ENCODE results near the gene USP34. TPM values are rescaled to one million over a fixed set of nuclear protein-coding genes. Genes with fewer than 3 reads are reported as not detected.

USP34 gene
- total RNA-seq, 1 experiment from 2014 or later: 76.3 TPM

DNA sequence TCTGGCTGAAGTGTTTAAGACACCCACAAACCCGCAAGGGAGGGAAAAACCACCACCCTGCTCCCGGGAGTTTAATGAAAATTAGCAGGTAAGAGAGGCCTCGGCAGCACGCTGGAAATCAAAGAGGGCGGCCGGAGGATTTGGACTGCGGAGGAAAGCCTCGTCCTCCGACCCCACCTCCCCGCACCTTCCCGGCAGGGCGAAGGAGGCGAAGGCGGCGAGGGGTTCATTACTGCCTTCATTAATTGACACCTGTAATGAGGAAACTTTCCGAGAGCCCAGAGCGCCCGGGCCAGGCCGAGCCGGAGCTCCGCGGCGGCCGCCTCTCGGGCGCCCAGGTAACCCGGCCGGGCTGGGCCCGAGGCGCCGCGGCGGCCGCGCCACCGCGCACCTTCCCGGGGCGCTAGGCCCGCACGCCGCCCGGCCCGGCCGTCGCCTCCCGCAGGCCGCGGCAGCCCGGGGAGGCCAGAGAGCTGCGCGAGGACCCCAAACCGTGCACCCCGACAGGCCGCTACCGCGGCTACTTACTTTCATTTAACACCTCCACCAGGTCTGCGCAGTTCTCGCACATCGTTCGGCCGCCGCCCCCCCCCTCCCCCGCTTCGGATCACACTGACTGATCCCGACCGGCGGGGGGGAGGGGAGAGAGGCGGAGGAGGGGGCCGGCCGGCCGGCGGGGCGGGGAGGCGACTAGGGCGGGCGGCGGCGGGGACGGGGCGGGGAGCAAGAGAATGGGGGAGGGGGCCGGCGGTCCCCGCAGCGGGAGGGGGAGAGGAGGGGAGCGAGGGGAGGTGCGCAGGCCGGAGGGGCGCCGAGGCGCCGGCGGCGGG, 550 bp downstream of the USP34 start:
- DNase-seq (ENCODE audit: low read depth, low spot score) (peak; percentile 48), ATAC-seq (peak; percentile 61)
- peak overlapping the region; percentile 74 for H3K4me2 ChIP-seq (ENCODE audit: low read length)
- H4K20me1 ChIP-seq (ENCODE audit: insufficient read depth): peaks cover 4% of the 10 kb centered on the region; the same call in 1 of the 2 replicates
- intact Hi-C loops (cut with micrococcal nuclease): no loop called here
- CTCF ChIA-PET: no interaction called here
- RAD21 ChIA-PET (ENCODE audit: low non-redundant PET in 1 of 2, low total read pairs in 2 of 2, uncharacterized antibody in 2 of 2, unreplicated experiment in 2 of 2): no interaction called here
- H3K9me3 ChIP-seq (ENCODE audit: control insufficient read depth in 1 of 2, insufficient read depth in 1 of 2, low read depth in 1 of 2, low read length in 2 of 2): no peaks in the 10 kb centered on the region
- POLR2A ChIA-PET: interaction anchor here (1.6 kb wide), 1 partner anchor 10 kb away, joined by 6 read pairs; no protein-coding TSS in a partner anchor
- no peak overlapping the region for H2AFZ ChIP-seq (ENCODE audit: low read depth, low read length, poor library complexity, severe bottlenecking)
- H3K27me3 ChIP-seq (ENCODE audit: insufficient read depth, low read length): no peaks in the 10 kb centered on the region
- TF ChIP-seq SP1 (IDR thresholded peaks at IDR 0.05; ENCODE audit: low read depth) (0 out of 2 replicates have a peak, but pooled peaks have one; percentile 2), POLR2AphosphoS5 (IDR thresholded peaks at IDR 0.05; ENCODE audit: low read depth, low read length) (peak; percentile 55; the same call in 1 of the 2 replicates), ZFX (IDR thresholded peaks at IDR 0.05) (peak; percentile 96), TCF7L2 (IDR thresholded peaks at IDR 0.05; ENCODE audit: borderline replicate concordance, extremely low read depth, insufficient read depth, insufficient read length) (peak; percentile 79), YY1 (IDR thresholded peaks at IDR 0.05; ENCODE audit: extremely low read depth, insufficient replicate concordance, low read depth, low read length) (no peak), EGR1 (IDR thresholded peaks at IDR 0.05; ENCODE audit: low read depth) (peak; percentile 63; the same call in 1 of the 2 replicates), ZNF274 (IDR thresholded peaks at IDR 0.05; ENCODE audit: low read depth, low read length) (no peak), EZH2phosphoT487 (IDR thresholded peaks at IDR 0.05; ENCODE audit: borderline replicate concordance) (no peak)
- TF ChIP-seq, protein P1, sequence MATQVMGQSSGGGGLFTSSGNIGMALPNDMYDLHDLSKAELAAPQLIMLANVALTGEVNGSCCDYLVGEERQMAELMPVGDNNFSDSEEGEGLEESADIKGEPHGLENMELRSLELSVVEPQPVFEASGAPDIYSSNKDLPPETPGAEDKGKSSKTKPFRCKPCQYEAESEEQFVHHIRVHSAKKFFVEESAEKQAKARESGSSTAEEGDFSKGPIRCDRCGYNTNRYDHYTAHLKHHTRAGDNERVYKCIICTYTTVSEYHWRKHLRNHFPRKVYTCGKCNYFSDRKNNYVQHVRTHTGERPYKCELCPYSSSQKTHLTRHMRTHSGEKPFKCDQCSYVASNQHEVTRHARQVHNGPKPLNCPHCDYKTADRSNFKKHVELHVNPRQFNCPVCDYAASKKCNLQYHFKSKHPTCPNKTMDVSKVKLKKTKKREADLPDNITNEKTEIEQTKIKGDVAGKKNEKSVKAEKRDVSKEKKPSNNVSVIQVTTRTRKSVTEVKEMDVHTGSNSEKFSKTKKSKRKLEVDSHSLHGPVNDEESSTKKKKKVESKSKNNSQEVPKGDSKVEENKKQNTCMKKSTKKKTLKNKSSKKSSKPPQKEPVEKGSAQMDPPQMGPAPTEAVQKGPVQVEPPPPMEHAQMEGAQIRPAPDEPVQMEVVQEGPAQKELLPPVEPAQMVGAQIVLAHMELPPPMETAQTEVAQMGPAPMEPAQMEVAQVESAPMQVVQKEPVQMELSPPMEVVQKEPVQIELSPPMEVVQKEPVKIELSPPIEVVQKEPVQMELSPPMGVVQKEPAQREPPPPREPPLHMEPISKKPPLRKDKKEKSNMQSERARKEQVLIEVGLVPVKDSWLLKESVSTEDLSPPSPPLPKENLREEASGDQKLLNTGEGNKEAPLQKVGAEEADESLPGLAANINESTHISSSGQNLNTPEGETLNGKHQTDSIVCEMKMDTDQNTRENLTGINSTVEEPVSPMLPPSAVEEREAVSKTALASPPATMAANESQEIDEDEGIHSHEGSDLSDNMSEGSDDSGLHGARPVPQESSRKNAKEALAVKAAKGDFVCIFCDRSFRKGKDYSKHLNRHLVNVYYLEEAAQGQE (IDR thresholded peaks at IDR 0.05; ENCODE audit: low read depth): no peak
- H3K4me1 ChIP-seq (ENCODE audit: control insufficient read depth in 1 of 2, insufficient read depth in 2 of 2, low read length in 2 of 2): peaks cover 14 to 48% of the 10 kb centered on the region in 2 experiments
- no peaks in the 10 kb centered on the region for H3K9me2 ChIP-seq (ENCODE audit: insufficient read depth)
- H3K79me2 ChIP-seq (ENCODE audit: insufficient read depth, low read length): peaks cover 63% of the 10 kb centered on the region
- H3K9ac ChIP-seq (ENCODE audit: low read length): peak overlapping the region; percentile 95
- BruUV-seq (replicated peaks): no TSS peak
- H3K36me3 ChIP-seq (ENCODE audit: control insufficient read depth in 1 of 2, insufficient read depth in 2 of 2, low read length in 2 of 2): peaks cover 0 to 6% of the 10 kb centered on the region in 2 experiments; a peak in 2 of 4 replicates
- H3K27ac ChIP-seq (ENCODE audit: low read depth, low read length): peak overlapping the region; percentile 90
- peak overlapping the region; percentile 81 to 94 for H3K4me3 ChIP-seq (replicated peaks in 1 of 2; ENCODE audit: low read depth in 1 of 2, low read length in 2 of 2)

All from HCT116 (cell line).